H1 (cell line): Measurements from ENCODE around the gene SORCS3. TPM values are rescaled to one million over a fixed set of nuclear protein-coding genes. Genes with fewer than 3 reads are reported as not detected.

Experiments
- CTCF ChIA-PET: fragments of 300-600 bp; sonication (Branson Sonifier 250); formaldehyde crosslinking; loops from one replicate; lab custom pipeline; 2021; ENCODE audit not compliant: partially characterized antibody; lab: Charles Lee
- POLR2A ChIA-PET: fragments of 300-600 bp; sonication (Branson Sonifier 250); formaldehyde crosslinking; loops from one replicate; lab custom pipeline; 2021; ENCODE audit warnings: inconsistent platforms; ENCODE audit not compliant: partially characterized antibody; lab: Charles Lee
- DNase-seq, 2 experiments: peaks; one replicate each; pipeline versions ENCODE4 v3.0.0 to v3.0.0-alpha.2; 2010 to 2022; ENCODE audit warnings: low spot score in 2 of 2, low read depth in 1 of 2, mixed read lengths in 1 of 2
- FAIRE-seq: peaks from 2 replicates; lab custom pipeline; 2011; peaks lifted over from hg19 to GRCh38; lab: Jason Lieb, UNC
- H2AFZ ChIP-seq: 2 replicates; pipeline ENCODE4 v1.8.1; 2012; ENCODE audit warnings: low read length, inconsistent platforms
- H2AK5ac ChIP-seq: 2 replicates; pipeline ENCODE4 v1.6.1; 2013; ENCODE audit warnings: low read depth, low read length
- H2BK120ac ChIP-seq: replicated peaks from 2 replicates; pipeline ENCODE3; 2013; ENCODE audit warnings: low read depth, low read length, inconsistent platforms
- H2BK12ac ChIP-seq: 2 replicates; pipeline ENCODE4 v1.6.1; 2013; ENCODE audit warnings: low read depth, low read length
- H2BK15ac ChIP-seq: 2 replicates; pipeline ENCODE4 v1.6.1; 2013; ENCODE audit warnings: low read length
- H2BK20ac ChIP-seq: 2 replicates; pipeline ENCODE4 v1.6.1; 2013; ENCODE audit warnings: low read length
- H2BK5ac ChIP-seq: 2 replicates; pipeline ENCODE4 v1.6.1; 2013; ENCODE audit warnings: low read depth, low read length
- H3K14ac ChIP-seq: 2 replicates; pipeline ENCODE4 v1.6.1; 2013; ENCODE audit warnings: inconsistent platforms; ENCODE audit not compliant: insufficient read length
- H3K18ac ChIP-seq: 2 replicates; pipeline ENCODE4 v1.6.1; 2013; ENCODE audit warnings: low read length; ENCODE audit errors: extremely low read depth
- H3K23ac ChIP-seq: 2 replicates; pipeline ENCODE4 v1.6.1; 2013; ENCODE audit warnings: inconsistent platforms; ENCODE audit not compliant: insufficient read length
- H3K23me2 ChIP-seq: 2 replicates; pipeline ENCODE4 v1.6.1; 2013; ENCODE audit warnings: low read depth, low read length
- H3K27ac ChIP-seq: 2 replicates; pipeline ENCODE4 v1.6.1; 2011; ENCODE audit warnings: low read depth, low read length, inconsistent platforms
- H3K27me3 ChIP-seq, 4 experiments: replicated peaks in 1 of 4; 1 replicate in 1 of 4; 2 replicates in 3 of 4; pipeline versions ENCODE4 v1.6.1 to v1.8.1; 2011 to 2013; ENCODE audit warnings: low read length in 3 of 4, mild to moderate bottlenecking in 3 of 4, inconsistent platforms in 2 of 4, mixed read lengths in 2 of 4, moderate library complexity in 1 of 4; ENCODE audit not compliant: control insufficient read depth in 3 of 4, insufficient read depth in 3 of 4; ENCODE audit errors: extremely low read depth in 1 of 4
- H3K36me3 ChIP-seq, 4 experiments: 2 replicates each; pipeline versions ENCODE4 v1.6.1 to v1.8.1; 2011 to 2013; ENCODE audit warnings: mild to moderate bottlenecking in 4 of 4, low read length in 3 of 4, moderate library complexity in 2 of 4, control low read depth in 1 of 4, inconsistent platforms in 1 of 4; ENCODE audit not compliant: insufficient read depth in 4 of 4, control insufficient read depth in 2 of 4
- H3K4ac ChIP-seq: replicated peaks from 2 replicates; pipeline ENCODE3; 2013; ENCODE audit warnings: low read length, low read depth, mixed read lengths, inconsistent platforms; ENCODE audit not compliant: insufficient read length
- H3K4me1 ChIP-seq, 4 experiments: replicated peaks in 1 of 4; 1 replicate in 1 of 4; 2 replicates in 3 of 4; pipeline versions ENCODE4 v1.6.1 to v1.8.1; 2011 to 2013; ENCODE audit warnings: low read length in 3 of 4, inconsistent platforms in 2 of 4, mixed read lengths in 1 of 4; ENCODE audit not compliant: insufficient read depth in 4 of 4, control insufficient read depth in 3 of 4
- H3K4me2 ChIP-seq, 2 experiments: 2 replicates each; pipeline versions ENCODE4 v1.6.1 to v1.8.1; 2011 to 2013; ENCODE audit warnings: low read depth in 2 of 2, low read length in 2 of 2, control low read depth in 1 of 2, inconsistent platforms in 1 of 2, mild to moderate bottlenecking in 1 of 2; ENCODE audit not compliant: insufficient read depth in 1 of 2
- H3K4me3 ChIP-seq, 4 experiments: fragments of 200-600, 300-600 bp in 1 of 4; sonication (generic), shearing (Covaris generic), sonication (Bioruptor Twin) in 1 of 4; 2 replicates each; pipeline versions ENCODE4 v1.5.1 to v1.8.1; 2011 to 2016; ENCODE audit warnings: low read length in 4 of 4, low read depth in 3 of 4, control low read depth in 2 of 4, inconsistent platforms in 2 of 4, mild to moderate bottlenecking in 2 of 4, mixed read lengths in 1 of 4, moderate library complexity in 1 of 4; ENCODE audit not compliant: insufficient read depth in 2 of 4; ENCODE audit errors: extremely low read depth in 1 of 4
- H3K56ac ChIP-seq: replicated peaks from 2 replicates; pipeline ENCODE3; 2013; ENCODE audit warnings: low read depth, mild to moderate bottlenecking, mixed read lengths, low read length, inconsistent platforms; ENCODE audit not compliant: insufficient read length
- H3K79me1 ChIP-seq: 2 replicates; pipeline ENCODE4 v1.6.1; 2013; ENCODE audit warnings: low read depth, low read length, control low read depth
- H3K79me2 ChIP-seq, 2 experiments: 2 replicates each; pipeline versions ENCODE4 v1.6.1 to v1.8.1; 2012 to 2013; ENCODE audit warnings: low read length in 2 of 2, mild to moderate bottlenecking in 2 of 2, inconsistent platforms in 1 of 2; ENCODE audit not compliant: insufficient read depth in 2 of 2, control insufficient read depth in 1 of 2
- H3K9ac ChIP-seq, 4 experiments: replicated peaks in 1 of 4; 1 replicate in 1 of 4; 2 replicates in 3 of 4; pipeline versions ENCODE4 v1.6.1 to v1.8.1; 2011 to 2013; ENCODE audit warnings: low read depth in 3 of 4, low read length in 3 of 4, control low read depth in 2 of 4, mild to moderate bottlenecking in 2 of 4, moderate library complexity in 2 of 4, inconsistent platforms in 1 of 4; ENCODE audit errors: extremely low read depth in 1 of 4
- H3K9me3 ChIP-seq, 2 experiments: 2 replicates each; pipeline versions ENCODE4 v1.6.1 to v1.8.1; 2012 to 2013; ENCODE audit warnings: mild to moderate bottlenecking in 2 of 2, moderate library complexity in 2 of 2, control low read depth in 1 of 2, inconsistent platforms in 1 of 2, low read depth in 1 of 2, low read length in 1 of 2, mixed read lengths in 1 of 2; ENCODE audit not compliant: insufficient read depth in 2 of 2
- H4K20me1 ChIP-seq, 2 experiments: replicated peaks in 1 of 2; 2 replicates each; pipeline versions ENCODE3 to v1.8.1; 2011 to 2013; ENCODE audit warnings: inconsistent platforms in 2 of 2, low read length in 2 of 2, mild to moderate bottlenecking in 1 of 2; ENCODE audit not compliant: insufficient read depth in 2 of 2, control insufficient read depth in 1 of 2
- H4K5ac ChIP-seq: 2 replicates; pipeline ENCODE4 v1.6.1; 2013; ENCODE audit warnings: low read length, low read depth, mixed read lengths, inconsistent platforms; ENCODE audit not compliant: insufficient read length
- H4K8ac ChIP-seq: 2 replicates; pipeline ENCODE4 v1.8.0; 2013; ENCODE audit warnings: mild to moderate bottlenecking, moderate library complexity, low read length, inconsistent platforms; ENCODE audit not compliant: insufficient read depth; ENCODE audit errors: extremely low read depth
- H4K91ac ChIP-seq: replicated peaks from 2 replicates; pipeline ENCODE3; 2013; ENCODE audit warnings: low read length, mixed read lengths, inconsistent platforms; ENCODE audit not compliant: insufficient read length
- CTBP2 ChIP-seq: IDR thresholded peaks from 2 replicates; pipeline ENCODE4 v1.7.0; 2011; ENCODE audit warnings: borderline replicate concordance, mild to moderate bottlenecking, moderate library complexity, mixed read lengths, low read length; ENCODE audit not compliant: insufficient read depth, insufficient read length
- EZH2 ChIP-seq: fragments of 200-600 bp; sonication (generic); IDR thresholded peaks from 2 replicates; pipeline ENCODE4 v1.7.1; 2012; ENCODE audit warnings: low read depth, mild to moderate bottlenecking, moderate library complexity, low read length, inconsistent platforms; ENCODE audit not compliant: severe bottlenecking
- MAX ChIP-seq: IDR thresholded peaks from 2 replicates; pipeline ENCODE4 v1.6.1; 2012; ENCODE audit warnings: inconsistent platforms
- WGBS, 2 experiments: shearing (Covaris generic) in 1 of 2; methylation state at CpG; one replicate each; pipeline versions ENCODE4 v1.1.6 to v1.1.7; 2013 to 2015; ENCODE audit warnings: low lambda C conversion rate in 2 of 2, mixed read lengths in 2 of 2, inconsistent platforms in 1 of 2, low coverage in 1 of 2, missing lambda C conversion rate in 1 of 2; ENCODE audit not compliant: insufficient replicate concordance in 2 of 2, insufficient coverage in 1 of 2, insufficient read length in 1 of 2; ENCODE audit errors: extremely low coverage in 1 of 2, missing lambda C conversion rate in 1 of 2; 5-methylcytosine and 5-hydroxymethylcytosine counted together
- polyA plus RNA-seq, 7 experiments: library from polyadenylated mRNA; depleted of rRNA in 3 of 7; stranded (reverse) in 5 of 7; unstranded in 2 of 7; fragments of >200 nt in 5 of 7; fragments of 200-250 nt in 2 of 7; gene quantifications; 1 replicate in 5 of 7; 2 replicates in 1 of 7; 4 replicates in 1 of 7; pipeline versions ENCODE4 v1.2.1 to v1.2.3, GENCODE V29; 2011 to 2013; ENCODE audit warnings: missing spikeins in 2 of 7, mixed read lengths in 2 of 7
- total RNA-seq: library from RNA; stranded (reverse); fragmentation: NEBNext Ultra II Directional; extraction: Animal tissue kit (Norgen Biotek cat#: 25700); gene quantifications from 2 replicates; pipeline ENCODE4 v1.2.1, GENCODE V29; 2021

Gene SORCS3
- total and polyA plus RNA-seq, 2 of the 8 experiments (the other 6 are each of a cell fraction or from before 2014, with no cell fraction given) = 0.26 to 0.88 TPM

- Histone ChIP-seq H4K5ac (no peak overlapping the region), H3K4ac (no peak overlapping the region), H4K91ac (no peak overlapping the region), H2BK5ac (no peak overlapping the region), H3K4me2 (no peak overlapping the region), H3K79me2 (no peaks in the 10 kb centered on the region), H4K20me1 (no peaks in the 10 kb centered on the region), H3K4me1 (no peaks in the 10 kb centered on the region), H3K56ac (no peak overlapping the region), H3K23me2 (no peaks in the 10 kb centered on the region), H3K27ac (no peak overlapping the region), H2BK20ac (no peak overlapping the region), H3K9ac (no peak overlapping the region), H3K14ac (no peak overlapping the region), H3K23ac (no peak overlapping the region), H4K8ac (no peak overlapping the region), H2AFZ (no peak overlapping the region), H3K4me3 (no peak overlapping the region), H2BK15ac (no peak overlapping the region), H3K27me3 (no peaks in the 10 kb centered on the region), H3K9me3 (no peaks in the 10 kb centered on the region), H2AK5ac (no peak overlapping the region), H3K79me1 (no peaks in the 10 kb centered on the region), H2BK120ac (no peak overlapping the region), H3K36me3 (no peaks in the 10 kb centered on the region), H2BK12ac (no peak overlapping the region), H3K18ac (no peak overlapping the region)
- ChIA-PET CTCF (interaction anchor here (1.0 to 2.3 kb wide), 4 partner anchors 11 to 133 kb away, joined by 3 to 8 read pairs (median 3); no protein-coding TSS in a partner anchor), POLR2A (no interaction called here)
- TF ChIP-seq EZH2 (no peak), CTBP2 (no peak), MAX (no peak)
- DNase-seq (no peak), FAIRE-seq (no peak)
- WGBS, 2 experiments = 91% methylated on average over 2 of the region's 2 CpGs; no CpG with 5 or more reads in 1 of the 2 experiments
Measured at GRCh38 chr10:104931612-104932134, 290.6 kb downstream of the SORCS3 start.
